DMS114 treated with DMSO at 0.1 percent for 48 hours (cell line): ENCODE measurements around the gene HSPA12A.

Experiments
- DNase-seq: peaks from one replicate; lab custom pipeline; 2025; ENCODE audit not compliant: unreplicated experiment; lab: John Stamatoyannopoulos, UW

The HSPA12A gene

DNA sequence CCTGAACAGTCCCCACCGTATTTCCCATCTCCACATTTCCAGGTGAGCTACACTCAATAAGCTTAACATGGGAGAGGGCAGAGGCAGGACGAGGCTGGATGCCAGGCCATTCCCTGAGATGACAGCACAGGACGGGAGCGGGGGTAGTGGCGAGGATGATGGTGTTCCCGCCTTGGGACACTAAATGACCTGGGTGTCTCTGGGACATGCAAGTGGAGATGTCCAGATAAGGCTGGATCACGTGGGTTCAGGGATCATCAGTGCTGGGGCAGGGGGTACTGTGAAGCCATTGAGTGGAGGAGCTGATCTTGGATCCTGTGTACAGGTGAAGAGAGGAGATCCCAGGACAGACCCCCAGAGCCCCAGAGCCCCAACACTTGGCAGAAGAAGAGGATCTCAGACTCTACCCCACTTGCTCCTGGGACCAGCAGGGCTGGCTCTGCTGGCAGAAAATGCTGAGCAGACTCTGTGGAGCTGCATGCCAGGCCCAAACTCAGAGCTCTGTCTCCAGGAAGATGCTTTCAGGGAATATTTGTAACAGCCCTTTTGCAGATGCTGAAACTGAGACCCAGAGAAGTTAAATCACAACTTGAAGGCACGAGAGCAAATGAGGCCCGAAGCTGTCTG lies 29.7 kb upstream of the HSPA12A start:
- no peak for DNase-seq

DNA sequence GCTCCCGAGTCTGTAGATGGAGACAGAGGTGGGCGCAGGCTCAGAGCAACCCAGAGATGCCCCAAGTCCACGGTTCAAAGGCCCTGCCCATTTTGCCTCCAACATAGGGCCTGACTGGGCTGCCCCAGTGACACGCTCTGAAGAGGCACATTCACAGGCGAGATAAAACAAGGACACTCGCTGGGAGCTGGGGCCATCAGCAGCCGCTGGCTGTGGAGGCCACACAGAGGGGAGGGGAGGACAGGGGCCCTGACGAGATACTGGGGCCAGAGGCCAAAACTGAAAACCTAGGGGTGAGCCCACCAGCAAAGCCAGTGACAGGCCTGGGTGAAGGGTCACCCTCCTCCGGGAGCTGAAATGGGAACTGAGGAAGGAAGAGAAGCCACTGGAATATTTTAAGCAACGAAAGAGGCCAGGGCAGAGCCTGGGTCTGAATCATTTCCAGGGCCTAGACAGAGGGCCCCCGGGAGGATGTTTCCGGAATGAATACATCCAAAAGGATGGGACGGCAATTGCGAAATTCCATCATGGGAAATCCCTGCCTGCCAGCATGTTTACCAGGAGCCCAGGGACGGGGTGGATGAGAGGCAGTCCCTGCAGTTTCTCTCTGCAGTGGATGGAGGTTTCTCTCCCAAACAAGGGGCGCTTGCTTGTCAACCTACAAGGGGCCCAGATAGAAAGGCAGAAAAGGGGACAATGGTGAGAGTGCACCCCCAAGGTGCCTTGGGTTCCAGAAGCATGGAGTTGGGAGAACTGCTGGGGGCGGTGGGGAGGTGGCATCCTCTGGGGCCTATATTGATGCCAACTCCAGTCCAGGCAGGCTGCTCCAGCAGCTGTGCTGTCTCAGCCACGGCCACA lies 29.0 kb upstream of the HSPA12A start:
- no peak for DNase-seq

- DNase-seq, result no peak
These were observed 27.9 kb upstream of the HSPA12A start for GRCh38 chr10:116770281-116770680.

DNA sequence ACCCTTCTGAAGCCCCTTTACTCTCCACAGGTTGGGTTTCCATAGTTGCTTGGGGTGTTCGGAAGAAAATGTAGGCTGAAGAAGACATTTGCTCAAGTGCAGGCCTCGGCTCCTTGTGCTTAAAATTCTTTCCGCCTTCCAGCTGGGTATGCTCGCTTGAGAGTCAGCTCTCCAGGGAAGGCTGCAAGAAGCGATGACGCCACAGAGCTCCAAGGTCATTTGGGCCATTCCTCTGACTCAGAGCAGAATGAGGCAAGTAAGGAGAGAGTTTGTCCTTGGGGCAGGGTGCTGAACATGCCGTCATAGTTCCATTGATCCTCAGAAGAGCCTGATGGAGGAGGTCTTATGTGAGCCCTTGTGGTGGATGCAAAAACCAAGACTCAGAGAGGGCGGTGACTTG lies 27.4 kb upstream of the HSPA12A start:
- no peak for DNase-seq

- no peak for DNase-seq
These were observed 27.0 kb upstream of the HSPA12A start for GRCh38 chr10:116769368-116769767.

- DNase-seq, result no peak
These were observed 26.4 kb upstream of the HSPA12A start for GRCh38 chr10:116768786-116769185.

DNA sequence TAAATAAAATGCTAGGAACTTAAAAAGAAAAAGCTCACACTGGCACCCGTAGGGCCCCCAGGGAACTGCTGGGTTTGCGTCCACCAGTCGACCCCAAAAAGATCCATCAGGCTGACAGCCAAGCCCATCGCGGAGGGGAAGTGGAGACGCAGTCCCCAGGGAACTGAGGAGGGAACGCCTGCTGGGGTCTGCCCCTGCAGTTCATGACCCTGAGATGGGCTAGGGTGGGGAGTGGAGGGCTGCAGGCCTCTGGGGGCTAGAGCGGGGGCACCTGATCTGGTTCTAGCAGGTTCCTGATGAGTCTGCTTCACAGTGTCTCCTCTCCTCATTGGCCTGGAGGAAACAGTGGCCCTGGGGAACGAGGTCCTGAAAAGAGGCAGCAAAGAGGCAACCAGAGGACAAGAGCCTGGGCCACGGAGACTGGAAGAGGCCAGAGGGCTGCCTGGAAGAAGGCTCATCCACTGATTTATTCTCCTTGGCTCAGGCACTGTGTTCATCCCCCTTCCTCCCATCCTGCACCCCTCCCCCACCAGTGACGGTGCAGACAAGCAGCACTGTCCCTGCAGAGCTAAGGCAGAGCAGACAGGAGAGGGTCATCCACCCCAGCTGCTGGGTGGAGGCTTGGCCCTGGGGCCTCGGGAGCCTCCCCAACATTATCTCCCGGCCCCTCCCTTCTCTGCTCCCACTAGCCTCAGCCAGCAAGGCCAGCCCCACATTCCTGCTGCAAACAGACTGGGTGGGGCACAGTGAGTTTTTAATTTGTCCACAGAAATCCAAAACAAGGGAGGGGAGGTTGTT lies 24.7 kb upstream of the HSPA12A start:
- no peak for DNase-seq

DNA sequence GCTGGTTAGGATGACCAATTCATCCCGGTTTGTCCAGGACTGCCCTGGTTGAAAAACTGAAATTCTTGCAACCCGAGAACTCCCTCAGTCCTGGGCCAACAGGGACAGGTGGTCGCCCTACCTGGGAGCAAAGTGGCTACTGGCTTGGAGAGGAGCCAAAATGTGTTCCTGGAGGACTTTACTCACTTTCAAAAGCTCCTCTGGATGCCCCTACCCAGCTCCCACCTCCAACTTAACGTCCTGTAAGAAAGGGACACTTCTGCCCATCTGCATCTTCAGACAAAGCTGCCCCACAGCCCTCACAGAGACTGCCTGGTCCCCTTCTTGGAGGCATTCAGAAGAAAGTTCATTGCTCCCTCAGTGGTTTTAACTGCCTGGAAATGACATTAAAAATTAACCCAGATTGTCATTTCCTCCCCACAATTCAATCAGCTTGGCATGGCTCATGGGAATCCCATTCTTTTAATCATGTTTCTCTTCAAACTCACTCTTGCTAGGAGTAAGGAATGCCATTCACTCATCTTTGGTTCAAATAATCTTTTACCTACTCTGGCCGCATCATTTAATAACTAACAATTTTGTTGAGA lies 24.0 kb upstream of the HSPA12A start:
- DNase-seq, result no peak

DNA sequence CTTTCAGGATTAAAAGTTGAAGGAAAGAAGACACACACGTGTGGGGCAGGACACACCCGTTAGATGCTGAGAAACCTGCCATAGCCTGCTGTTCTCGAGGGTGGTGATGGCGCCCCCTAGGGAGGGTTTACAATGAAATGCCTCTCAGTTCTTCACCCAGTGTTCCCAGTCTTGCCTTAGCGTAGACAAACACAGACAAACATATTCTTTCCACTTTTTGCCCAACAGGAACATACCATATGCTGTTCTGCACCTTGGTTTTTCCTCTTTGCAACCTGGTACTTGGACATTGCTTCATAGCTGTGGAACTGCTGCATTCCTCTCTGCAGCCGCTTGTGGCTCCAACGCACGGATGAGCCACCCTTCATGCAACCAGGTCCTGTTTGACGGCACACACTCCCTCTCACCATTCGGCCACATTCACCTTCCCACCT lies 23.3 kb upstream of the HSPA12A start:
- no peak for DNase-seq

GRCh38 chr10:116764979-116765378 lies 22.6 kb upstream of the HSPA12A start:
- DNase-seq, result no peak

DNA sequence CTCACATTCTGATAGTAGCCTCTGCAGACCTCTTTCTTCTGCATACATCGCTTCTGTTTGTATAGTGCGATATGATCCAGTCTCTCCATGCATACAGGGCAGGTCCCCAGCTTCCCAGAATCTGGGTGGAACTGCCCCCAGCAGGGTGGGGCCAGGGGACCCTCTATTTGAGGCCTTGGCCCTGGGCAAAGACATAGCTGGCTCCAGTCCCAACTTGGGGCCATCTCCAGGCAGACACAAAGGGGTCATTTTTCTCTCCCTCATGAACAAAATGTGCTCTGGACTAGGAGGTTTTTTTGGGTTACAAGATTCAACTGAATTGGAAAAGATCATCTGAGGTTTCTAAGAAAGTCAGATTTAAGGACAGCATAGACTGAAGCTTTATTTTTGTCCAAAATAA lies 21.1 kb upstream of the HSPA12A start:
- no peak for DNase-seq

DNA sequence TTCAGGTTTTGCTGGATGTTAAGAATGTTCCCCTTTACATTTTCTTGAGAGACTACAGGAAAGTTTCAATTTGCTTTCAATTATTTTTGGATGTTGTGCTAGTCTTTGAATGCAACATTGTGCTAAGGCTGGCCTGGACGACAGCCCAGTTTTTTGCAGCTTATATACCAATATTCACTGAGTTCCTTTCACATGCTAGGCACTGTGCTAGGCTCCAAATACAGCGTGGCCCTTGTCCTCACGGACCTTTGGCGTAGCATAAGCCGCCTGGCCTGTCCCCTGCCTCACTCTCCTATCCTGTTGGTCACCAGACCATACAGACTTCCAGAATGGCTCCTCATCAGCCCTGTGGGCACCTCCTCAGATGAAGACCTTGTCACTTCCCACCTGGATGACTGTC lies 19.5 kb upstream of the HSPA12A start:
- DNase-seq, result no peak

DNA sequence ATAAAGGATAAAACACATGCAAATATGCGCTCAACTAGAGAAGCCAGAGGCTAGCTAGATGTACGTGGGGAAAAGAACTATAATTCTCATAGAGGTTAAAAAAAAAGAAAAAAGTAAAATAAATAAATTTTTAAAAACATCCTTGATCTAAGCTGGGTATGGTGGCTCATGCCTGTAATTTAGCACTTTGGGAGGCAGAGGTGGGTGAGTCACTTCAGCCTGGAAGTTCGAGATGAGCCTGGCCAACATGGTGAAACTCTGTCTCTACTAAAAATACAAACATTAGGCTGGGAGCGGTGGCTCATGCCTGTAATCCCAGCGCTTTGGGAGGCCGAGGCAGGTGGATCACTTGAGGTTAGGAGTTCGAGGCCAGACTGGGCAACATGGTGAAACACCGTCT lies 18.6 kb upstream of the HSPA12A start:
- DNase-seq, result no peak

DNA sequence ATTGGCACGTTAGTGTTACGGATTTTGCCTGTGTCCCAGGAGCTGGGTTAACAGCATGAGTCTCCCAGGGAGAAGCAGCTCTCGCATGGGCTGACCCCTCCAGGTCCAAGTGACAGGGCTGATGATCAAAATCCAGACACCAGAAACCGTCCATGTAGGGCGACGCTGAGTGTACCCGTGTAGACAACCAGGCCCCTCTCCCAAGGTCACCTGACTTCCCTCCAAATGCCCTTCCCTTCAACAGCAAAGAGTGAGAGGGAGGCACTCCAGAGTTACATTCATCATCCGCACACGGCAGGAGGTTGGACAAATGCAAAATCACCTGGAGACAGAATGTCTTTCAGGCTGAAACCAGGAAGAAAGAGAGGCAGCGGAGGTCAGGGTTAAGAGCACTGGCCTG lies 14.9 kb upstream of the HSPA12A start:
- DNase-seq, result no peak

DNA sequence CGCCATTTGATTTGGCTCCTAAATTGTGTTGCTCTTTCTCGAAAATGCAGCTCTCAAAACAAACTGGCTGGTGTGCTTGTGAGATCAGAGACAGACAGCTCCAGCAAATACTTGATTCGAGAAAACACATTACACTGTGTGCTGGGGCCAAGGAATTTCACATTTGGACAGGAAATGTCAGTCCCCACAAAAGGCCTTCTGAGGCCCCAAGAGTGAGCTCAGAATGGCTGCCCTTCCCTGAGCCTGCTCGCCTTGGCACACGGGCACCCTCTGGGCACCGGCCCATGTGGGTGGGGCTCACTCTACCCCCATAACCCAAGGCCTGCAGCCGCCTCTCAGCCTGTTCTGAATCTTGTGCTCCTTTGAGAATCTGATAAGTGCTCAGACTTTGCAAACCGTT lies 13.9 kb upstream of the HSPA12A start:
- no peak for DNase-seq

GRCh38 chr10:116753759-116754158 lies 11.4 kb upstream of the HSPA12A start:
- DNase-seq, result no peak

GRCh38 chr10:116752969-116753665 lies 10.8 kb upstream of the HSPA12A start:
- DNase-seq, result no peak

DNA sequence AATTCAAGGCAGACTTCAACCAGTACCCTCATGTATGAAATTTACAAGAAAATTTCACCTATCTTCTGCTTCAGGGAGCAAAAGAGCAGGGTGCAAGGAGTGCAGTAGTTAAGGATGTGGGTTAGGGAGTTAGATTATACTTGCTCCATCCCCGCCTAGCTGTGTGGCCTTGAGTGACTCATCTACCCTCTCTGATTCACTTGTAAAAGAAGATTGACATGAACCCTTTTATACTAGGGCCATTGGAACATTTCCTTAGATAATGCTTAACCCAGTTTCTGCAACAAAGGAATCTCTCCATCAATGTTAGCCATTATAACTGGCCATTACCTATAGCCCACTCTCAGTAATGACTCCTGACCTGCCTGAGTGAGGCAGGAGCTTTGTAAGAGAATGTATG lies 10.2 kb upstream of the HSPA12A start:
- DNase-seq, result no peak

GRCh38 chr10:116748471-116748870 lies 6.1 kb upstream of the HSPA12A start:
- DNase-seq, result no peak

- no peak for DNase-seq
These were observed 5.7 kb upstream of the HSPA12A start for GRCh38 chr10:116748041-116748440.

- DNase-seq, result no peak
These were observed 5.0 kb upstream of the HSPA12A start for GRCh38 chr10:116747325-116747724.
